Neural cell (in vitro differentiated cells): ENCODE results near the gene THADA. TPM values are rescaled to one million over a fixed set of nuclear protein-coding genes. Genes with fewer than 3 reads are reported as not detected.

ENCODE experiments used
- H2AFZ ChIP-seq: fragments of 200-600, 300-800 bp; sonication (generic), shearing (Covaris generic); 2 replicates; pipeline ENCODE4 v1.6.0; 2014; ENCODE audit warnings: low read depth, mild to moderate bottlenecking, antibody characterized with exemption, low read length, moderate library complexity
- H3F3A ChIP-seq: fragments of 200-600 bp; shearing (Covaris generic); 2 replicates; pipeline ENCODE4 v1.6.1; 2016; ENCODE audit warnings: mild to moderate bottlenecking, moderate library complexity, mixed read lengths, antibody characterized with exemption, low read length; ENCODE audit not compliant: insufficient read depth, poor library complexity, severe bottlenecking
- H3K27ac ChIP-seq: fragments of 200-600, 300-800 bp; sonication (generic), shearing (Covaris generic); 2 replicates; pipeline ENCODE4 v1.5.1; 2014; ENCODE audit warnings: mild to moderate bottlenecking, low read length, moderate library complexity
- H3K27me3 ChIP-seq: fragments of 300-800, 200-600 bp; sonication (generic), shearing (Covaris generic); 2 replicates; pipeline ENCODE4 v1.6.0; 2014; ENCODE audit warnings: mild to moderate bottlenecking, low read depth, low read length, moderate library complexity; ENCODE audit not compliant: insufficient read depth
- H3K36me3 ChIP-seq: fragments of 300-800, 200-600 bp; sonication (generic), shearing (Covaris generic); 2 replicates; pipeline ENCODE4 v1.5.1; 2014; ENCODE audit warnings: mild to moderate bottlenecking, antibody characterized with exemption, low read length, moderate library complexity; ENCODE audit not compliant: insufficient read depth
- H3K4me2 ChIP-seq: fragments of 300-800, 200-600 bp; sonication (generic), shearing (Covaris generic); 2 replicates; pipeline ENCODE4 v1.6.0; 2014; ENCODE audit warnings: mild to moderate bottlenecking, low read length
- H3K4me3 ChIP-seq: fragments of 300-800, 200-600 bp; sonication (generic), shearing (Covaris generic); 2 replicates; pipeline ENCODE4 v1.5.1; 2014; ENCODE audit warnings: mild to moderate bottlenecking, low read length, moderate library complexity
- H3K79me2 ChIP-seq: fragments of 200-600 bp; shearing (Covaris generic); replicated peaks from 2 replicates; pipeline ENCODE4 v1.6.0; 2014; ENCODE audit warnings: mild to moderate bottlenecking, low read length, moderate library complexity; ENCODE audit not compliant: insufficient read depth
- H3K9ac ChIP-seq: fragments of 300-800, 200-600 bp; sonication (generic), shearing (Covaris generic); 2 replicates; pipeline ENCODE4 v1.6.1; 2016; ENCODE audit warnings: mild to moderate bottlenecking, low read length, mixed read lengths
- H3K9me2 ChIP-seq: fragments of 200-600 bp; shearing (Covaris generic); 2 replicates; pipeline ENCODE4 v1.6.1; 2016; ENCODE audit warnings: mild to moderate bottlenecking, low read length, mixed read lengths; ENCODE audit not compliant: insufficient read depth
- H3K9me3 ChIP-seq: fragments of 200-600, 300-800 bp; sonication (generic), shearing (Covaris generic); 2 replicates; pipeline ENCODE4 v1.6.1; 2016; ENCODE audit warnings: mild to moderate bottlenecking, mixed run types, low read length, moderate library complexity, mixed read lengths
- H4K20me1 ChIP-seq: fragments of 200-600 bp; shearing (Covaris generic); 2 replicates; pipeline ENCODE4 v1.6.1; 2016; ENCODE audit warnings: mild to moderate bottlenecking, mixed run types; ENCODE audit not compliant: insufficient read depth
- EP300 ChIP-seq: fragments of 450-650 bp; conservative IDR thresholded peaks from 2 replicates; pipeline ENCODE4 v1.6.1; 2014; ENCODE audit warnings: antibody characterized with exemption, mild to moderate bottlenecking, moderate library complexity; ENCODE audit not compliant: poor library complexity, severe bottlenecking
- EZH2 ChIP-seq: fragments of 200-600, 300-800 bp; shearing (Covaris generic), sonication (generic); IDR thresholded peaks from 2 replicates; pipeline ENCODE4 v1.6.1; 2014; ENCODE audit warnings: antibody characterized with exemption, low read length, borderline replicate concordance, mild to moderate bottlenecking; ENCODE audit not compliant: insufficient read depth, poor library complexity, severe bottlenecking
- MXI1 ChIP-seq: fragments of 450-650 bp; conservative IDR thresholded peaks from 2 replicates; pipeline ENCODE4 v1.6.1; 2014; ENCODE audit warnings: antibody characterized with exemption, mild to moderate bottlenecking; ENCODE audit not compliant: poor library complexity, severe bottlenecking
- POLR2AphosphoS5 ChIP-seq: IDR thresholded peaks from 2 replicates; pipeline ENCODE4 v1.6.1; 2012
- RAD21 ChIP-seq: fragments of 450-650 bp; conservative IDR thresholded peaks from 2 replicates; pipeline ENCODE4 v1.6.1; 2014; ENCODE audit warnings: antibody characterized with exemption, mild to moderate bottlenecking, moderate library complexity
- SMC3 ChIP-seq: fragments of 450-650 bp; conservative IDR thresholded peaks from 2 replicates; pipeline ENCODE4 v1.6.1; 2014; ENCODE audit warnings: antibody characterized with exemption, mild to moderate bottlenecking, moderate library complexity; ENCODE audit not compliant: poor library complexity
- TAF1 ChIP-seq: IDR thresholded peaks from 2 replicates; pipeline ENCODE4 v1.6.1; 2012; ENCODE audit warnings: low read depth
- polyA plus RNA-seq: library from polyadenylated mRNA; depleted of rRNA; stranded (reverse); fragments of >200 nt; gene quantifications from 2 replicates; pipeline ENCODE4 v1.2.3, GENCODE V29; 2014
- TF ChIP-seq, protein P1 (sequence below): IDR thresholded peaks from 2 replicates; pipeline ENCODE4 v1.6.1; 2012; ENCODE audit warnings: borderline replicate concordance
- TF ChIP-seq, protein P2 (sequence below): fragments of 450-650 bp; IDR thresholded peaks from 2 replicates; pipeline ENCODE4 v1.5.1; 2014; ENCODE audit warnings: antibody characterized with exemption, mild to moderate bottlenecking, moderate library complexity; ENCODE audit not compliant: poor library complexity, severe bottlenecking

The THADA gene
- polyA plus RNA-seq, 1 donor from 2014 or later: 8.5 TPM

- H3K27ac ChIP-seq: no peak overlapping the region
Measured at GRCh38 chr2:43515807-43516497, 79.9 kb downstream of the THADA start.

DNA sequence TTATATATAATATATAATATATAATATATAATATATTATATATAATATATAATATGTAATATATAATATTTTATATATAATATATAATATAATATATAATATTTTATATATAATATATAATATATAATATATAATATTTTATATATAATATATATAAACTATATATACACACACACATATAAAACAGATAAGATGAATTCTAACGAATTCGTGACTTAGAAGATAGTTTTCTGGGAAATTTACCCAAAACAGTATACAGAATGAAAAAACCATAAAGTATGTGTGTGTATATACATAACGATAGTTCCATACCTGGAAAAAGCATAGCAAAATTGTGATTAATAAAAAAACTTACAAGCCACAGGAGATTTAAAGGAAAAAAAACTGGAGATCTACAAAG lies 80.6 kb downstream of the THADA start:
- Histone ChIP-seq H4K20me1 (no peaks in the 10 kb centered on the region), H3K36me3 (no peaks in the 10 kb centered on the region), H3F3A (no peaks in the 10 kb centered on the region), H3K27ac (no peak overlapping the region), H3K9me2 (no peaks in the 10 kb centered on the region), H2AFZ (no peak overlapping the region), H3K4me3 (no peak overlapping the region), H3K9me3 (no peaks in the 10 kb centered on the region), H3K9ac (no peak overlapping the region), H3K4me2 (no peak overlapping the region), H3K79me2 (no peaks in the 10 kb centered on the region), H3K27me3 (no peaks in the 10 kb centered on the region)
- TF ChIP-seq, protein P1, sequence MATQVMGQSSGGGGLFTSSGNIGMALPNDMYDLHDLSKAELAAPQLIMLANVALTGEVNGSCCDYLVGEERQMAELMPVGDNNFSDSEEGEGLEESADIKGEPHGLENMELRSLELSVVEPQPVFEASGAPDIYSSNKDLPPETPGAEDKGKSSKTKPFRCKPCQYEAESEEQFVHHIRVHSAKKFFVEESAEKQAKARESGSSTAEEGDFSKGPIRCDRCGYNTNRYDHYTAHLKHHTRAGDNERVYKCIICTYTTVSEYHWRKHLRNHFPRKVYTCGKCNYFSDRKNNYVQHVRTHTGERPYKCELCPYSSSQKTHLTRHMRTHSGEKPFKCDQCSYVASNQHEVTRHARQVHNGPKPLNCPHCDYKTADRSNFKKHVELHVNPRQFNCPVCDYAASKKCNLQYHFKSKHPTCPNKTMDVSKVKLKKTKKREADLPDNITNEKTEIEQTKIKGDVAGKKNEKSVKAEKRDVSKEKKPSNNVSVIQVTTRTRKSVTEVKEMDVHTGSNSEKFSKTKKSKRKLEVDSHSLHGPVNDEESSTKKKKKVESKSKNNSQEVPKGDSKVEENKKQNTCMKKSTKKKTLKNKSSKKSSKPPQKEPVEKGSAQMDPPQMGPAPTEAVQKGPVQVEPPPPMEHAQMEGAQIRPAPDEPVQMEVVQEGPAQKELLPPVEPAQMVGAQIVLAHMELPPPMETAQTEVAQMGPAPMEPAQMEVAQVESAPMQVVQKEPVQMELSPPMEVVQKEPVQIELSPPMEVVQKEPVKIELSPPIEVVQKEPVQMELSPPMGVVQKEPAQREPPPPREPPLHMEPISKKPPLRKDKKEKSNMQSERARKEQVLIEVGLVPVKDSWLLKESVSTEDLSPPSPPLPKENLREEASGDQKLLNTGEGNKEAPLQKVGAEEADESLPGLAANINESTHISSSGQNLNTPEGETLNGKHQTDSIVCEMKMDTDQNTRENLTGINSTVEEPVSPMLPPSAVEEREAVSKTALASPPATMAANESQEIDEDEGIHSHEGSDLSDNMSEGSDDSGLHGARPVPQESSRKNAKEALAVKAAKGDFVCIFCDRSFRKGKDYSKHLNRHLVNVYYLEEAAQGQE: no peak
- TF ChIP-seq TAF1 (no peak), RAD21 (no peak), EP300 (no peak), MXI1 (no peak), EZH2 (no peak), POLR2AphosphoS5 (no peak), SMC3 (no peak)
- TF ChIP-seq, protein P2, sequence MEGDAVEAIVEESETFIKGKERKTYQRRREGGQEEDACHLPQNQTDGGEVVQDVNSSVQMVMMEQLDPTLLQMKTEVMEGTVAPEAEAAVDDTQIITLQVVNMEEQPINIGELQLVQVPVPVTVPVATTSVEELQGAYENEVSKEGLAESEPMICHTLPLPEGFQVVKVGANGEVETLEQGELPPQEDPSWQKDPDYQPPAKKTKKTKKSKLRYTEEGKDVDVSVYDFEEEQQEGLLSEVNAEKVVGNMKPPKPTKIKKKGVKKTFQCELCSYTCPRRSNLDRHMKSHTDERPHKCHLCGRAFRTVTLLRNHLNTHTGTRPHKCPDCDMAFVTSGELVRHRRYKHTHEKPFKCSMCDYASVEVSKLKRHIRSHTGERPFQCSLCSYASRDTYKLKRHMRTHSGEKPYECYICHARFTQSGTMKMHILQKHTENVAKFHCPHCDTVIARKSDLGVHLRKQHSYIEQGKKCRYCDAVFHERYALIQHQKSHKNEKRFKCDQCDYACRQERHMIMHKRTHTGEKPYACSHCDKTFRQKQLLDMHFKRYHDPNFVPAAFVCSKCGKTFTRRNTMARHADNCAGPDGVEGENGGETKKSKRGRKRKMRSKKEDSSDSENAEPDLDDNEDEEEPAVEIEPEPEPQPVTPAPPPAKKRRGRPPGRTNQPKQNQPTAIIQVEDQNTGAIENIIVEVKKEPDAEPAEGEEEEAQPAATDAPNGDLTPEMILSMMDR: no peak

More at GRCh38 chr2:43515807-43516497, 79.9 kb downstream of the THADA start:
- no peak overlapping the region for H3K4me2 ChIP-seq
- no peaks in the 10 kb centered on the region for H3K27me3 ChIP-seq
- no peaks in the 10 kb centered on the region for H3K36me3 ChIP-seq
- no peaks in the 10 kb centered on the region for H4K20me1 ChIP-seq
- no peaks in the 10 kb centered on the region for H3K79me2 ChIP-seq
- no peaks in the 10 kb centered on the region for H3F3A ChIP-seq
- H3K9ac ChIP-seq: no peak overlapping the region
- no peak overlapping the region for H3K4me3 ChIP-seq
- no peaks in the 10 kb centered on the region for H3K9me3 ChIP-seq
- no peaks in the 10 kb centered on the region for H3K9me2 ChIP-seq
- TF ChIP-seq, protein P2: no peak
- TF ChIP-seq POLR2AphosphoS5: no peak
- TF ChIP-seq, protein P1: no peak
- no peak for TF ChIP-seq RAD21
- TF ChIP-seq TAF1: no peak
- TF ChIP-seq MXI1: no peak
- TF ChIP-seq SMC3: no peak
- TF ChIP-seq EZH2: no peak
- no peak for TF ChIP-seq EP300
- no peak overlapping the region for H2AFZ ChIP-seq
